Cardiac septum (tissue), 1 donor: ENCODE measurements around the gene TTLL9. TPM values are rescaled to one million over a fixed set of nuclear protein-coding genes. Genes with fewer than 3 reads are reported as not detected.
"Not testable (repeated sequence)": the region's sequence is repeated elsewhere in the genome, so short reads cannot be mapped to it uniquely, and the experiment has no call there.

Source experiments
- DNase-seq: peaks from one replicate; pipeline ENCODE4 v3.0.0-alpha.2; 2020; ENCODE audit warnings: low spot score
- intact Hi-C: fragments of 100-400 bp; cut with DNase I; formaldehyde crosslinking; loops from one replicate; pipeline ENCODE4 v1.14.0; 2022
- long read RNA-seq: library from polyadenylated mRNA; unstranded; transcript quantifications from one replicate; pipeline ENCODE4 v2.0.0, GENCODE V29; 2021
- total RNA-seq: library from RNA; stranded (reverse); fragmentation: NEBNext Ultra II Directional; extraction: Animal tissue kit (Norgen Biotek cat#: 25700); gene quantifications from one replicate; pipeline ENCODE4 v1.2.1, GENCODE V29; 2021
- donor health status: DM: no; HTN: no; CAD: no.

Gene TTLL9, protein sequence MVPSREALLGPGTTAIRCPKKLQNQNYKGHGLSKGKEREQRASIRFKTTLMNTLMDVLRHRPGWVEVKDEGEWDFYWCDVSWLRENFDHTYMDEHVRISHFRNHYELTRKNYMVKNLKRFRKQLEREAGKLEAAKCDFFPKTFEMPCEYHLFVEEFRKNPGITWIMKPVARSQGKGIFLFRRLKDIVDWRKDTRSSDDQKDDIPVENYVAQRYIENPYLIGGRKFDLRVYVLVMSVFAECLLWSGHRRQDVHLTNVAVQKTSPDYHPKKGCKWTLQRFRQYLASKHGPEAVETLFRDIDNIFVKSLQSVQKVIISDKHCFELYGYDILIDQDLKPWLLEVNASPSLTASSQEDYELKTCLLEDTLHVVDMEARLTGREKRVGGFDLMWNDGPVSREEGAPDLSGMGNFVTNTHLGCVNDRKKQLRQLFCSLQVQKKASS
- not detected for total RNA-seq
- long read RNA-seq, partial matches to known transcripts: 0 of 1 reads
- long read RNA-seq, other reads (novel, unspliced or antisense): 1 of 1 reads

DNA sequence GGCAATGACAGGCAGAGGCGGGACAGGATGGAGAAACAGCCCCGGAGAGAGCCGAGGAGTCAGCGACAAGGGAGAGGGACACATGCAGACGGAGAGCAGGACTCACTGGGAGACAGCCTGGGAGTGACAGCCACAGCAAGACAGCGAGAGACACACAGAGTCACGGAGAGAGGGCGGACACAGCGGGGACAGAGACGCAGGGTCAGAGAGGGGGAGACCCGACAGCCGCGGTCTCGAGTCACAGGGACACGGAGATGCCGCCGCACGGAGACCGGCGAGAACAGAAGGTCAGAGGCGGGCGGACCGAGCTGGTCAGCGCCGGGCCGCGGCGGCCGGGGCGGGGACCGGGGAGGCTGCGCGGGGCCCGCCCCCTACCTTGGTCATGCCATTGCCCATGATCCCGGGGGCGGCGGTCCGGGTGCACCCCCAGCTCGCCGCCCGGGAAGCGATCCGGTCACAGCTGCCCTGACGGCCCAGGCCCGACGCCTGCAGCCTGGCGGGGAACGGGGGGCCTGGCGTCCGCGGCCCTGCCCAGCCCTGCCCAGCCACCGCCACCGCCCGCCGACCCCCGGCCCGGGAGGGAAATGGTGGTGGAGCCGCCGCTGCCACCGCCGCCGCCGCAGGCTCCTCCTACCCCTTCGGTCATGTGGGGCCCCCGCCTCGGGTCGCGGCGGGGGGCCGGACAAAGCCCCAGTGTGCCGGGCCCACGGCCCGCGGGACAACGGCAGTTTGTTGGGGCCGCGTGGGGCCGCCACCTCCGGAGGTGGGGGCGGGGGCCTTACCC is at the start of gene TTLL9, which contains the start of gene DUSP15:
Gene TTLL9, plus strand, starts transcription at position 693 of the 784 bp plus-strand sequence. CDS start 493 bp downstream, outside the sequence.
Gene DUSP15, minus strand, starts transcription at position 586 of the 784 bp plus-strand sequence. Its CDS starts 190 bp downstream, at position 396.
- intact Hi-C loops: no loop called here
- DNase-seq: no peak

DNA sequence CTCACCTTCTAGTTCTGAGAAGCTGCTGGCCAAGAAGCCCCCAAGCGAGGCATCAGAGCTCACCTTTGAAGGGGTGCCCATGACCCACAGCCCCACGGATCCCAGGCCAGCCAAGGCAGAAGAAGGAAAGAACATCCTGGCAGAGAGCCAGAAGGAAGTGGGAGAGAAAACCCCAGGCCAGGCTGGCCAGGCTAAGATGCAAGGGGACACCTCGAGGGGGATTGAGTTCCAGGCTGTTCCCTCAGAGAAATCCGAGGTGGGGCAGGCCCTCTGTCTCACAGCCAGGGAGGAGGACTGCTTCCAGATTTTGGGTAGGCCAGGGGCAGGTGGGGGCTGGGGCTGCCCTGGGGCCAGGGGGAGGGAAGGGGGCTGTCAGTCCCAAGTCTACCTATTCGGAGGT is 49.0 kb upstream of the TTLL9 start:
- intact Hi-C loops: loop anchor here (5.0 kb wide), 1 partner anchor 821 kb away; no protein-coding TSS in a partner anchor
- peak; percentile 53 for DNase-seq

DNA sequence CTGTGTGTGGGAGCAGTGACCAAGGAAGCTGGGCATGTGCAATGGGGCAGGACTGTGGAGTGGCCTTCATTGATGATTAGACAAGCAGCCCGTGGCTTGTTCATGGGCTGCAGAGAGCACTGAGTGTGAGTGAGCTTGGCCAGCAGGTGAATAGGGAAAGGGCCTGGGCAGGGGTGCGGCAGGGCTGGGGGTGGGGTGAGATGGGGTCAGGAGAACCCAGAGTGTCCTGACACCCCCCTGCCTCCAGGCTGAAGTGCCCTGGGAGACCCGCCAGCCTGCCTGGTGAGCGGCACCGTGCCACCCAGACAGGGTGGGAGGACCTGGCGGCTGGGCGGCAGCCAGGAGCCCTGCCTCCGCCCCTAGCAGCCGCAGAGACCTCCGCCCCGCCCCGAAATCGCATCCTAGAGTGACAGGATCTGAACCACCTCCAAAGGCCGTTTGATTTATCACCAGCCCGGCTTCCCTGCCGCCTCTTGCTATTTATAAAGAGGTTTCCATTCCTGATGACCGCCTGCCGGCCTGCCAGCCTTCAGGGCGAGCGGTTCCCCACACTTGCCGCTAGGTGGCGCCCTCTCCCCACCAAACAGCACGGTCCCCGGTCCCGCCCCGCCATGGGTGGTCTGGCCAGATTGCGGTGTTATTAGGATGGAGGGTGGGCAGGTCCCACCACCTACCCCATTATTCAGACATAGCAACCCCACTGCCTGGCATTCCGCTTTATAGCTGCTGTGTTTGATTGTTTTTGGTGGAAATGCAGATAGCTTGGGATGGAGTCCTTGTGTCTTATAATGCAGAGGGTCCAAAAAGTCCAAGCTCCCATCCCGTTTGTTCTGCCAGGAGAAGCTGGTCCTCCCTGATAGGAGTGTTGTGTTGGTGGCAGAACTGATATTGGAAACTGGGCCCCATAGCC is 47.8 kb upstream of the TTLL9 start:
- intact Hi-C loops: loop anchor here (2.0 to 5.0 kb wide), 2 partner anchors 22 to 820 kb away; partner anchors contain the start of gene FOXS1
- DNase-seq: peak; percentile 93

DNA sequence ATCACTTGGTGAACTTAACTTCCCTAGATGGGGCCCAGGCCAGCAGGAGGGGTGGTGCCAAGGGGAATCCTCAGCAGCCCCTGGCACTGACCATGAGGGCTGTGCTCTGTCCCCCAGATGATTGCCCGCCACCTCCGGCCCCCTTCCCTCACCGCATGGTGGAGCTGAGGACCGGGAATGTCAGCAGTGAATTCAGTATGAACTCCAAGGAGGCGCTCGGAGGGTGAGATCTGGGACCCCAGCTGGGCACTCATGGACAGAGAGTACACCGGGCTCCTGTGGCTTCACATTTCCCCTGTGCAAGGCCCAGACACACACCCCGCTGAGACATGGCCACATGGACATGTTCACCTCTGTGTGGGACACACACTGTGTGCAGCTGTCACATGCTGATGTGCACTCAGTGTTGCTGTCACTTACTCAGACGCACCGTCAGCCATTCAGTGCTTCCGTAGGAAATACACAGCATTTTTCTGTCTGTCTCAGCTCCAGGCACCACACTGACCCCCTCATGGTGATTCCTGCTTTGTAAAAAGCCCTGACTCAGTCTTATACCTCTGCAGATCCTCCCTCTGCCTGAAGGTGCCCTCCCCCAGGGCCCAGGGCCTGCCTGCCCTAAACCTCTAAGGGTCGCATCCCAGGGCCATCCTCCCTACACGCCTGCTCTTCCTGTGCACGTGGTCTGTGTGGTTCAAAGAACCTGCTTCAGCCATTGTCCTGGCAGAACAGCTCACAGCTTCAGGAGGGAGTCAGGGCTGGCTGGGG is 46.9 kb upstream of the TTLL9 start:
- DNase-seq: no peak
- intact Hi-C loops: loop anchor here (2.0 to 5.0 kb wide), 2 partner anchors 21 to 819 kb away; partner anchors contain the start of gene FOXS1

DNA sequence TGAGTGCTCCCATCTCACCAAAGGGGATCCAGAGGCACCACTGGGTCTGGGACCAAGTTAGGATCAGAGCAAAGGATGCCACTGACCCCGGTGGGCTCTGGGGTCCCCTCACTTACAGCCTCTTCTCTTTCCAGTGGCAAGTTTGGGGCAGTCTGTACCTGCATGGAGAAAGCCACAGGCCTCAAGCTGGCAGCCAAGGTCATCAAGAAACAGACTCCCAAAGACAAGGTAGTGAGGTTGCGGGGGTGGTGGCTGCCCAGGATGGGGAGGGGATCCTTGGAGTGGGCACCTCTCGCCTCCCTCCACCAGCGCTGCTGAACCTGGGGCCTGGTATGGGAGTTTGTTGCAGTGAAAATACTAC is 46.3 kb upstream of the TTLL9 start:
- DNase-seq: no peak
- intact Hi-C loops: loop anchor here (5.0 kb wide), 1 partner anchor 818 kb away; no protein-coding TSS in a partner anchor

DNA sequence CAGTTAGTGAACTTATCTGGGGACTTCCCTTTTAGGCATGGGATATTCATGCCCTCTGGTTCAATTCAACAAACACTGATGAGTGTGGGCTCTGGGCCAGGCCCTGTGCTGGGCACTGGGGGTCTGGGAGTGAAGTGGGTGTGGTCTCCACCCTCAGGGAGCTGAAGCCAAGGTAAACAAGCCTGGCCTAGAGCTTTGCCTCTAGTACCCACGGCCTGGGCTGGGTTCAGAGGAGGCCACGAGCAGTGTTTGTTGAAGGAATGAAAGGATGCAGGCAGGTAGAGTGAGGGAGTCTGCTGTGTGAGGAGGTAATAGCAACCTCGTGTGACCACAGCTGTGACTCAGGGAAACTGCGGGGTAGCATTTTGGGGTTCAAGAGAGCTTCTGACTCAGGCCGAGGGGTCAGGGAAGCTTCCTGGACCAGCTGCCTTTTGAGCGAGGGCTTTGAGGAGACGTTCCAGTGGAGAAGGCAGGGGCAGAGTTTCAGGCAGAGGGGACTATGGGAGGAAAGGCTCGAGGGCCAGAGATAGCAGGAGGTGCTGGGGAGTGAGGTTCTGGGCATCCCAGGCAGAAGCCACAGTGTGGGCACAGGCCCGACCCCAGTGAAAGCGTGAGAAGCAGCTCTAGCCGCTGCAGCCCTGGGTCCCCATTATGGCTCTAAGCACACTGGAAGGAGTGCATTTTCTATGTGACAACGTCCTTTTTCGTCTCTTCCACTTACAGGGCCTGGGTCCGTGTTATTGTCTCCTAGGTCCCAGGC is 45.7 kb upstream of the TTLL9 start:
- intact Hi-C loops: loop anchor here (5.0 kb wide), 1 partner anchor 818 kb away; no protein-coding TSS in a partner anchor
- DNase-seq: no peak

DNA sequence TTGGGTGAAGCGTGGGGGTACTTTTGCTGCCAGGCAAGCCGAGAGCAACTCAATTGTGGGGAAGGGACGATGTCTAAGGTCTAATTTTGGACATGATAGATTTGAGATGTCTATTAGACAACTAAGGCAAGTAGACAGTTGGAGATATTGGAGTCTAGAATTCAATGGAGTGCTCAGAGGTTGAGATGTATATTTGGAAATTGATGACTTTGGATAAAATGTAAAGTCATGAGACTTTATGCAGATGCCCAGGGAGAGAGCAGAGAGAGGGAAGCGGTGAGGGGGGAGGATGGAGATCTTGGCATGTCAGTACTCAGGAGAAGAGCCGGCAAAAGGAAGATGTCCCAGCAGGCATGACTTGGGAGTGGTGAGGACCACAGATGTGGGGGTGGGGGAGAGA is 44.4 kb upstream of the TTLL9 start:
- no peak for DNase-seq
- intact Hi-C loops: no loop called here

DNA sequence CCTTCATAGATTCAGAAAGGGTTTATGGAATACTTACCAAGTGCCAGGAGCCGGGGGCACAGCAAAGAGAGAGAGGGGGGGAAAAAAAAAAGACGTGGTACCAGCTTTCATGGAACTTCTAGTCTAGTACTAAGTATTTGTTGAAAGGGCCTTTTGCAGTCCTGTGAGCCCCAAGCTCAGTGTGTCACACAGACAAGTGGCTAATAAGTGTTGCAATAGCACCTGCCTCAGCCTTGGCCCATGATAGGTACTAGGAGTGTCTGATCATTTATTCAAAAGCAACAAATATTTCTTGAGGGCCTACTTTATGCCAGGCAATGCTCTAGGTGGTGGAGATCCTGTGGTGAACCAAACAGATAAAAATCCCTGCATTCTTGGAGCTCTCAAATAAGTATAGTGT is 43.4 kb upstream of the TTLL9 start:
- no peak for DNase-seq
- intact Hi-C loops: no loop called here

DNA sequence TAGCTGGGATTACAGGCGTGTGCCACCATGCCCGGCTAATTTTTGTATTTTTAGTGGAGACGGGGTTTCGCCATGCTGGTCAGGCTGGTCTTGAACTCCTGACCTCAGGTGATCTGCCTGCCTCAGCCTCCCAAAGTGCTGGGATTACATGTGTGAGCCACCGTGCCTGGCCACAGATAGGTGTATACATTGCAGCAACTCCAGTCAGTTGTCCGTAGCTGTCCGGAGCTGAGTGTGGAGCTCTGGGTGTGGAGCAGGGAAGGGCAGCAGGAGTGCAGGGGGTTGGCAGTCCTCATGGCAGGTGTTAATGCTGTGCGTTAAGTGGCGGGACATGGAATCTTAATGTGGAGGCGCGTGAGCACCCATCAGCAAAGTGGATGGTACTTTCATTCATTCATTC is 42.4 kb upstream of the TTLL9 start:
- intact Hi-C loops, DNase-seq: not testable (repeated sequence)

DNA sequence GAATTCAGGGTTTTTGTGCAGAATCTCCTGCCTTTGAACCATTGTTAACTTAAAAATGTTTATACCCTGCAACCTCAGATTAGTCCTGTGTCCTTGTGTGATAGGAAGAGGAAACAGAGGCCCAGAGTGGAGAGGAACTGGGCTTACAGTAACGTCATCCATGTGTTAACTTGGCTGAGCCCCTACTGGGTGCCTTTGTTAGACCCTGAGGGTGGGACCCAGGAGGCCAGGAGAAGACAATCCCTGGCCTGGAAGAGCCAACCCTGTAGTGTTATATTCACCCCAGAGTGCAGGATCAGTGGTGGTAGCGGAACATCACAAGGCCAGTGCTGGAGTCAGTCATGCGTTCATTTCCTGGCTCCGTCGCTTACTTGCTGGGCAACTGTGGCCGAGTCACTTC is 40.7 kb upstream of the TTLL9 start:
- no peak for DNase-seq
- intact Hi-C loops: loop anchor here (10.0 kb wide), 1 partner anchor 165 kb away; no protein-coding TSS in a partner anchor

DNA sequence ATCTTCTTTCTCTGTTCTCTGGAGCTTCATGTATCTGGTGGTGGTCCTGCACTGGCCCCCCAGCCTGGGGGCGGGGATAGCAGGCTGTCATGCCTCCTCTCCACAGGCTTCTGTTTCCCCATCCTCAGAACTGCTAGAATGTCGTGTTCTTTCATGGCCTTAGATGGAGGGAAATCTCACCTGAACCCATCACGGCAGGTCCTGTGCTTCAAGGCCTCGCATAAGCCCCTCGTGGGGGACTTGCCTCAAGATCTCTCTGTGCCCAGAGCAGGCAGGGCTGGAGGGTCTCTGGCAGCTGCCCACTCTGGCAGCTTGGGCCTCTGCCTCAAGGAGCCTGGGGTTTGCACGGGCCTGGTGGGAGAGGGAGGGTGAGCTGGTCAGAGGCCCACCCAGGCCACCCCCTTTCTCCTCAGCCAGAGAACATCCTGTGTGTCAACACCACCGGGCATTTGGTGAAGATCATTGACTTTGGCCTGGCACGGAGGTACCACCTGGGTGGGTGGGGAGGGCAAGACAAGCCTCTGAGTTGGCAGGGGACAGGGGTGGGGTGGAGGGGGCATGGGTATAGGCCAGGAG is 39.9 kb upstream of the TTLL9 start:
- intact Hi-C loops: loop anchor here (10.0 kb wide), 1 partner anchor 166 kb away; no protein-coding TSS in a partner anchor
- DNase-seq: no peak

DNA sequence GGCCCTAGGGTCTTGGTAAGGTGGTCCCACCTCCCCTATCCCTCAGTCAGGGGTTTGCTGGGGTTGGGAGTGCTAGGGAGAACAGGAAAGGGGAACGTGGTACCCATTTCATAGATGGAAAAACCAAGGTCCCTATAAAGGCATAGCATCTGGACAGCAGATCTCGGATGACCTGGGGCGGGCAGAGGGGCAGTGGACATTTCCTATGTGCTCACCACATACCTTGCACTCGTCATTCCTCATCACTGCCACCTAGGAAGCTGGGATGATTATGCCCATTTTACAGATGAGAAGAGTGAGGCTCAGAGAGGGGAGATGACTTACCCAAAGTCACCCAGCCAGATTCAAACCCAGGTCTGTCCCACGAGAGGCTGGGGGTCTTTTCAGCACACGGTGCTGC is 39.2 kb upstream of the TTLL9 start:
- intact Hi-C loops: loop anchor here (10.0 kb wide), 1 partner anchor 166 kb away; no protein-coding TSS in a partner anchor
- DNase-seq: no peak

DNA sequence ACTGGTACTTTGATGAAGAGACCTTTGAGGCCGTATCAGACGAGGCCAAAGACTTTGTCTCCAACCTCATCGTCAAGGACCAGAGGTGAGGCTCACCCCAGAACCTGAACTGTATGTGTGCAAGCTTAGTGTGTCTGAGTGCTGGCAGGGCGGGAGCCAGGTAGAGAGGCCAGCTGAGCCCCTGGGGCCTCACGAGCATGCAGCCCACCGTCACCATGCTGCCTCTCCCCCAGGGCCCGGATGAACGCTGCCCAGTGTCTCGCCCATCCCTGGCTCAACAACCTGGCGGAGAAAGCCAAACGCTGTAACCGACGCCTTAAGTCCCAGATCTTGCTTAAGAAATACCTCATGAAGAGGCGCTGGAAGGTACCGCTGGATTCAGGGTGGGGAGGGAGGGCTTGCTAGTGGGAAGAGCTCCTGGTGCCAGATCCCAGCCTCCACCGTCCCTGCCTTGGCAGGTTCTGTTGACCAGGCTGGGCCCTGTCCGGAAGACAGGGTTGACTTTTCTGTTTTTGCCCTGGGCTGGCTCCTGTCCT is 38.6 kb upstream of the TTLL9 start:
- intact Hi-C loops: loop anchor here (10.0 kb wide), 1 partner anchor 167 kb away; no protein-coding TSS in a partner anchor
- no peak for DNase-seq

DNA sequence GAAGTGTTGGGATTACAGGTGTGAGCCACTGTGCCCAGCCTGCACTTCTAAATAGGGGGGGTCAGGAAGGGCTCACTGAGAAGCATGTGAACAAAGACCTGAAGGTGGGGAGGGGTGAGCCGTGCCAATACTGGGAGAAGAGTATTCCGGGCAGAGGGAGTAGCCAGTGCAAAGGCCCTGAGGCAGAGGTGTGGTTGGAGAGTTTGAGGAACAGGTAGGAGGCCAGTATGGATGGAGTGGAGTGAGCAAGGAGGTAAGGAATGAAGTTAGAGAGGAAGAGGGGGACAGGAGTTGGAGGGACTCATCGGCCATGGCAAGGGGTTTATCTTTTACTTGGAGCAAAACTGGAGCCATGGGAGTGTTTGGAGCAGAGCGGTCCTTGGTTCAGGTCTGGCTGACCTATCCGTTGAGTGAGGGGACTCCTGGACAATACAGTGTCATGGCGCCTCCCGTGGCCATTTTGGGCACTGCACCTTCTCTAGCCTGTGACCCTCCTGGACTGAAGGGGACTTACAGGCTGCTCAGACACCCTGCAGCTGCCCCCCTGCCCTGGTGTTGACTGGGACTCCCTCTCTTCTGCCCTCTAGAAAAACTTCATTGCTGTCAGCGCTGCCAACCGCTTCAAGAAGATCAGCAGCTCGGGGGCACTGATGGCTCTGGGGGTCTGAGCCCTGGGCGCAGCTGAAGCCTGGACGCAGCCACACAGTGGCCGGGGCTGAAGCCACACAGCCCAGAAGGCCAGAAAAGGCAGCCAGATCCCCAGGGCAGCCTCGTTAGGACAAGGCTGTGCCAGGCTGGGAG is 37.1 kb upstream of the TTLL9 start:
- DNase-seq: no peak
- intact Hi-C loops: loop anchor here (10.0 kb wide), 1 partner anchor 169 kb away; no protein-coding TSS in a partner anchor

DNA sequence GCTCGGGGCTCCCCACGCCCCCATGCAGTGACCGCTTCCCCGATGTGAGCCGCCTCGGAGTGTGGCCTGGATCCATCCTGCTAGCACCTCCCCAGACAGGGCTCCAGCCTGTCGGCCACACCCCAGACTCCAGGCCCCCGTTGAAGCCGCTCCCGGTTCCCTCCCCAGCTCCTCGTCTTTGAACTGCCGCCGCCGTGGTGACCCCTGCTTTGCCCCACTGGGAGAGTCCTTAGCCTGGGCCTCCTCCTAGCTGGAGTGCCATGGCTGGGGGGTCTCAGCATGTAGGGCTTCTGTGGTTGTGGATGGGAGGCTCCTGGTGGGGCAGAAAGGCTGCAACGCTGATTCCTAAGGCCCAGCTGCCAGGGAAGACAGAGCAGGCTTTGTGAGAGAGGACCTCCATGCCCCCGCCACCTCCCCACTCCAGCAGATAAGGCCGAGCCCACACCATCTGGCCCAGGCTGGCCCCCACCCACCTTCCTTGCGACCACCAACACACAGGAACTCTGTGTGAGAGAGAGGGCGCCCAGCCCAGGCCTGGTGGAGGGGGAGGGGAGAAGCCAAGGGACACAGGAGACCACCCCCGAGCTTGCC is 36.4 kb upstream of the TTLL9 start:
- intact Hi-C loops: loop anchor here (10.0 kb wide), 1 partner anchor 169 kb away; no protein-coding TSS in a partner anchor
- DNase-seq: no peak
